Stimulated activated CD8-positive, alpha-beta memory T cell treated with anti-CD3 and anti-CD28 coated beads, Interleukin-4, amount 100 ng/mL, for 1 hour (primary cell): ENCODE results near the gene PTPA.

ENCODE experiments used
- DNase-seq, 2 donors: peaks; one replicate each; pipeline ENCODE4 v3.0.0-alpha.2; 2020; ENCODE audit warnings: low read depth in 2 of 2, low spot score in 1 of 2

Gene PTPA

GRCh38 chr9:129136446-129137035 lies 25.3 kb downstream of the PTPA start:
- DNase-seq: no peak

DNA sequence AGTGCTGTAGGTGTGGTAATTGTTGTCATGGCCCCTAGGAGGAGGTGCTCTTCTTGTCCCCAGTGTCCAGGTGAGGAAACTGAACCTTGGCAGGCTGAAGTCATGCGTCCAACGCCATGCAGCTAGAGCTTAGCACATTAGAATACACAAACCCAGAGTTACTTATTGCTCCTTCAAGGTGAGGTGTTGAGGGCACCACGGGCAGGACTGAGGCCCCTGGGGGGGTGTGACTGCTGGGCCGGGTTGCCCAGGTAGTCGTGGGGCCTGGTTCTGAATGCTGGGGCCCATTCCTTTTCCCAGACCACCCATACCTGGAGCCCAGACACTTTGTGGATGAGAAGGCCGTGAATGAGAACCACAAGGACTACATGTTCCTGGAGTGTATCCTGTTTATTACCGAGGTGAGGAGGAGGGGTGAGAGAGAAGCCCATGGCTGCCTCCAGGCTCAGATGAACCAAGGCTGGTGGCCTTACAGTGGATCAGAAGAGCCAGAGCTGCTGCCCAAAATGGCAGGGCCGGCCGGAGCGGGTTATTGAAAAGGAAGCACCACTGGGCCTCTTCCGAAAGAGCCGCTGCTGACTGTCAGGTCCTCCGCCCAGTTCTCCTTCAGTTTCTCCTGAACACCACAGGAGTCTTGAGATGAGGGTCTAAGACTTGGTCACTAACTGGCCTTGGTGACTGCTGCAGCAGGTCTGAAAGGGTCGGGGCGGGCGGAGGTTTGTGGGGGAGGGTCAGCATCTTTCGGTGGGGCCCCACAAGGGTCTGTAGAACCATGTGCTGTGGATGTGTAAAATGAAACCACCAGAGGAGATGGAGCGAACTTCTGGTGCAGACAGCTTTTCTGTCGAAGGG lies 26.3 kb downstream of the PTPA start:
- no peak for DNase-seq

DNA sequence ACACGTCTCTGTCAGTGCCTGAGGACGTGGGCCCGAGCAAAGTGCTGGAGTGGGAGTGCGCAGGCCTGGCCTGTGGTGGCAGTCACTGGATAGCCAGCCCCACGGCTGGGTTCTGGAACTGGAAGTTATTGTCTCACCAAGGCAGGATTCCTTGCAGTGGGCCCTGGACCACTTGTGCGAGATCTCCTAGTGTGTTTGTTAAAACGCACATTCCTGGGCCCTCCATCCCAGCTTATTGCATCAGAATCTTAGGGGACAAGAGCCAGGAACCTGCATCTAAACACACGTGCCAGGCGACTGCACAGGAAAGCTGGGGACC lies 26.9 kb downstream of the PTPA start:
- DNase-seq: no peak

- DNase-seq: no peak
Observed at GRCh38 chr9:129138476-129139232, 27.4 kb downstream of the PTPA start.

- peak; percentile 28 to 56 for DNase-seq
Observed at GRCh38 chr9:129139233-129139992, 28.2 kb downstream of the PTPA start.

- DNase-seq: peak; percentile 59 to 62
Observed at GRCh38 chr9:129139993-129140396, 28.8 kb downstream of the PTPA start.

DNA sequence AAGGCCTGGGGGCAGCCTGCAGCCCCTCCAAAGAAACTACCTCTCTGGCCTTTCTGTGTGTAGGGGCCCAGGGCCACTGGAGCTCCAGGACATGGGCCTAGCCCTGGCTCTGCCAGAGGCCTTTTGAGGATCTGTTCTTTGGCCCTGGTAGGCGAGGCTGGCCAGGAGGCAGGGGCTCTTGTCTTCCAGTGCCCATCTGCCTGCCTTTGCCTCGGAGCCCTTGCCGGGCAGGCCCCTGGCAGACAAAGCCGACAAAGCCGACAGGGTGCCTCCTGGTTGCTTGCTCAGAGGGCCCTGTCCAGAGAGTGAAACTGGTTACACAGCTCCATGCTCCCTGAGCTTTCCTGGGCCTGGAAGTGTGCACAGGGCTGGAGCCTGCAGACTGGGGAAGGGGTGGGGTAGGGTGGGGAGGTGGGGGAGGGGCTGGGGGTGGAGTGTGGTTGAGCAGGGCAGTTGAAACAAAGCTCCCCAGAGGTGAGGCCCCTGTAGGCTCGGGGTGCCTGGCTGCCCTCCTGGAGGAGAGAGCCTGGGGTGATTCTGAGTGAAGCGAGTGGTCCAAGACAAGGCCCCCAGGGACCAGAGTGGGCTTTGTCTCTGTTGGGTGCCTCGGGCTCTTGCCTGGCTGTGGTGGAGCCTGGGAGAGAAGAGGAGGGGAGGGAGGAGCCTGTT lies 29.3 kb downstream of the PTPA start:
- DNase-seq: no peak

DNA sequence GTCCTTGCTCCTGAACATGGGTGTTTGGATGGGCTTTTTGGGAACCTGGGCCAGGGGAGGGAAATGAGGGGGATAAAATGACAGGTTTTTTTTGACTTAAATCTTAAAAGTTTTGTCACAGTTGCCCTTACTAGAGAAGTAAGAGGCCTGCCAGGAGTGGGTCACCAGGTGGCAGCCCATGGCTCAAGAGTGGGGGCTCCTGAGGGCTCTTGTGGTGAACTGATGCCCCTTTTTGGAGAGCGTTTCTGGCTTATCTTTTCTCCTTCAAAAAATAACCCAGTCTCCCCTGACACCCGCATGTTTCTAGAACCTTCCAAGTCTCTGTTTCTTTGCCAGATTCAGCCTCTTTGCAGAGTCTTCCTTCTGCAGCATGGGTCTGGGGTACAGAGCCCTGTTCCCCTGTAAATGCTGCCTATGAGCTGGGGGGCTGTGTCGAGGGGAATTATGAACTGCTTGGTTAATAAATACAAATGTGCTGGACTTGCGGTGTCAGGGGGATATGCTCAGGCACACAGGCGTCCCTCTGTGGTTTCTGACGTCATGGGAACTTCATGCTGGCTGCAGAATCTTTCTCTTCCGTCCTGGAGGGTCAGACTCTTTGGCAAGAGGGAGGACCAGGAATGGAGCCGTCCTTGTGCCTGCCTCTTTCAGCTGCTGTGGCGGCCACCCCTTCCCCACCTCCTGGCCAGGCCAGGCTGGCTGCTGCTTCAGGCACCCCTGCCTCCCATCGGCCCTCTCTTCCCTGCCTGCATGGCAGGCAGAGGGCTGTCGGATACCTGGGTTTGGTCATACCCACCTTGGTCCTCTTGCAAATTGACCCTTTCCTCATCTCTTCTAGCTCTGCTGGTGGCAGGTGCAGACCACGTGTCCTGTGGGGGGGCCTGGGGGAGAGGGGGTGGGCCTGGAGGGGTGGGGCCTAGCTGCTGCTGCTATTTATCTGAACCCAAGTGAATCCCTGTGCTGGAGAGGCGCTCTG lies 30.1 kb downstream of the PTPA start:
- DNase-seq: no peak

DNA sequence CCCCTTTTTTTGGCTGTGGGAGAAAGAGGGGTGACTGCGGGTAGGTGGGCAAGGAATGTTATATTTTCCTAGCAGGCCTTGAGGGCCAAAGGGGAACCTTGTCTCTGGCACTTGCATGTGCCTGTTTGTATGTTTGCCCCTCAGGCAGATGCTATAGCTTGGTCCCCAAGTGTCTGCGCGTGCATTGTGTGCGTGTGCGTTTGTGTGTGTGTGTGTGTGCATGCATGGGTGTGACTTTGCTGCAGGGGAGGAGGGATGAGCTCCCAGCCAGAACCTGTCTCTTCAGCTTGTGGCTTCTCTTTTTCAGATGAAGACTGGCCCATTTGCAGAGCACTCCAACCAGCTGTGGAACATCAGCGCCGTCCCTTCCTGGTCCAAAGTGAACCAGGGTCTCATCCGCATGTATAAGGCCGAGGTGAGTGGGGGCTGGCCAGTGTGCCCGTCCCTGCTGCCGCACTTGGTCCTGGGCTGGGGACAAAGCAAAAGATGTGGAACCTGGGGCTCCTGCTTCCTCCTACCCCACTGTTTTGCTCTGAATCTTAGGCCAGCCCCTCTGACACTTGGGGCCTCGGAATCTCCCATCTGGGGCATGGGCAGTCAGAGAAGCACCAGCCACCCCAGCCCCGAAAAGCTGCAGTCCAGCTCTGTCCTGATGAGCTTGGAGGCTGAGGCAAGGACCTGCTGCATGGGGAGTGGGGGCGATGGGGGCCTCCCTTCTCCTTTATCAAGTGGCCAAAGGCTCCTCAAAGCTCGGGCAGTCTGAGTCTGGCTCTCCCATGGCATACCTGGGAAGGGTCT lies 31.1 kb downstream of the PTPA start:
- no peak for DNase-seq

- peak; percentile 52 to 53 for DNase-seq
Observed at GRCh38 chr9:129143031-129143927, 32.1 kb downstream of the PTPA start.

DNA sequence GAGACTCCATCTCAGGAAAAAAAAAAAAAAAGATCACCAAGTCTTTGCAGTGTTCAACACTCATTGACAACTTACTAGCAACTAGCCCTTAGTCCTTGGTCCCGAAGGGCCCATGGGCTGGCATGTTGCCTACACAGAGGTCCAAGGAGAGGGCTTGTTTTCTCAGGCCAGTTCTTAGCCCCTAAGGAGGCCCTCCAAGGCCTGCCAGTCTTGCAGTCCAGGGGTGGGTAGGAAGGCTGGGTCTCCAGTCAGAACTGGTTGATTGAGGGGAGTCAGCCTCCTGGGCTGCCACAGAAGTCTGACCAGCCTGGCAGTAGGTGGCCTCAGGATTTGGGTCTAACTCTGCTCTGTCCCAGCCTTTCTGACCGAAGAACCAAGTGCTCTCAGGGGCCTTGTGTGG lies 34.1 kb downstream of the PTPA start:
- DNase-seq: no peak

GRCh38 chr9:129145841-129146292 lies 34.7 kb downstream of the PTPA start:
- no peak for DNase-seq

GRCh38 chr9:129146441-129146941 lies 35.3 kb downstream of the PTPA start:
- DNase-seq: no peak

GRCh38 chr9:129148463-129149204 lies 37.4 kb downstream of the PTPA start:
- no peak for DNase-seq

DNA sequence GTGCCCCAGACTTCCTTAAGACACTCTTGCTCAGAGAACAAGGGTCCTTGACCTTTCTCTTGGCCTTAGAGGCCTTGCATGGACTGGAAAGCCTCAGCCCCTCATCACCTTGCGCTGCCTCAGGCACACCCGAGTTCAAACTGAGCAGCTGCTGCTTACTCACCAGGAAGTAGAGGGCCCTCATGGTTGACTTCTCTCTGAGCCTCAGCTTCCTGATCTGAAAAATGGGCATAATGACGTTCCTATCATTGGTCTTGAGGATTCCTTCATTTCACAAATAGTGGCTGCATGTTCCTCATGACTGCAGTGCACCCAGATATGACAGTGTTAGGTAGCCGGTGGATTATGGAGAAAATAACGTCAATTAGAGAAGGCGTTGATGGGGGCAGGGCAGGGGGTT lies 38.2 kb downstream of the PTPA start:
- DNase-seq: no peak

DNA sequence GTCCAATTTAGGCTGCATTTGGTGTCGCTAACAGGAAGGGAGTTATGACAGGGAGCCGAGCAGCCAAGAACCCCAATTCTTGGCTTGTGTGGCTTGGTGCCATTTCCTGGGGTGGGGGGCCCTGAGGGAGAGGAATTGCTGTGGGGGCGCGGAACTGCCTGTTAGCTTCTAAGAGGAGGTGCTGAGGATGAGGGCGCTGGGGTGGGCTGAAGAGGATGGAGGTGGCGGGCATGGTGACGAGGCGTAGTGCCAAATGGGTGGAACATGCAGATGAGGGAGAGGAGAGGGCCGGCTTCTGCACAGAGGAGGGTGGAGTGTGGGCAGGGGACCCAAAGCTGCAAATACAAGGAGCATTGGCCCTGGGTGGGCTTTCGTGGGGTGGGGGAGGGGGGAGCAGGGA lies 38.9 kb downstream of the PTPA start:
- no peak for DNase-seq

GRCh38 chr9:129150672-129151211 lies 39.5 kb downstream of the PTPA start:
- DNase-seq: no peak
